Ramos (cell line): Measurements from ENCODE around the gene LRFN2.

ENCODE experiments used
- in situ Hi-C: fragments of 300-500 bp; cut with MboI; formaldehyde crosslinking; loops from one replicate; pipeline ENCODE4 v1.14.3; 2022; ENCODE audit warnings: low sequenced_read_pairs; ENCODE audit not compliant: unreplicated experiment

The LRFN2 gene

GRCh38 chr6:40588070-40588384, 863 bp upstream of the LRFN2 start:
- in situ Hi-C loops: no loop called here

GRCh38 chr6:40586369-40587201, 579 bp downstream of the LRFN2 start:
- in situ Hi-C loops: no loop called here

GRCh38 chr6:40585651-40586269, 1.4 kb downstream of the LRFN2 start:
- in situ Hi-C loops: no loop called here

- in situ Hi-C loops: no loop called here
Observed at GRCh38 chr6:40585223-40585622, 1.9 kb downstream of the LRFN2 start.

- in situ Hi-C loops: no loop called here
Observed at GRCh38 chr6:40584741-40585140, 2.4 kb downstream of the LRFN2 start.

- in situ Hi-C loops: no loop called here
Observed at GRCh38 chr6:40583709-40584108, 3.5 kb downstream of the LRFN2 start.

GRCh38 chr6:40582892-40583291, 4.3 kb downstream of the LRFN2 start:
- in situ Hi-C loops: no loop called here

- in situ Hi-C loops: no loop called here
Observed at GRCh38 chr6:40579101-40579500, 8.1 kb downstream of the LRFN2 start.

GRCh38 chr6:40577672-40578071, 9.5 kb downstream of the LRFN2 start:
- in situ Hi-C loops: no loop called here

GRCh38 chr6:40573221-40573620, 13.9 kb downstream of the LRFN2 start:
- in situ Hi-C loops: no loop called here

GRCh38 chr6:40569162-40569910, 17.8 kb downstream of the LRFN2 start:
- in situ Hi-C loops: no loop called here

- in situ Hi-C loops: no loop called here
Observed at GRCh38 chr6:40568062-40568708, 19.0 kb downstream of the LRFN2 start.

GRCh38 chr6:40563111-40563510, 24.1 kb downstream of the LRFN2 start:
- in situ Hi-C loops: no loop called here

- in situ Hi-C loops: no loop called here
Observed at GRCh38 chr6:40559056-40559455, 28.1 kb downstream of the LRFN2 start.

- in situ Hi-C loops: no loop called here
Observed at GRCh38 chr6:40558102-40558501, 29.1 kb downstream of the LRFN2 start.

- in situ Hi-C loops: no loop called here
Observed at GRCh38 chr6:40556881-40557280, 30.3 kb downstream of the LRFN2 start.

- in situ Hi-C loops: no loop called here
Observed at GRCh38 chr6:40556023-40556422, 31.1 kb downstream of the LRFN2 start.

GRCh38 chr6:40555092-40555491, 32.1 kb downstream of the LRFN2 start:
- in situ Hi-C loops: no loop called here

- in situ Hi-C loops: no loop called here
Observed at GRCh38 chr6:40552941-40553340, 34.2 kb downstream of the LRFN2 start.

GRCh38 chr6:40551966-40552505, 35.1 kb downstream of the LRFN2 start:
- in situ Hi-C loops: no loop called here
